ENCODE data around the gene DRICH1. TPM values are rescaled to one million over a fixed set of nuclear protein-coding genes. Genes with fewer than 3 reads are reported as not detected.

The DRICH1 gene
- total RNA-seq, 4 donors from 2014 or later = 0.48 to 7.8 (median 0.82) TPM; not detected in 1

Small RNA genes lying within 50 kb of the gene (small RNA-seq; reads per million reads assigned to genes)
- gene AP000346.3 = 0 reads per million in 4 donors

Other genes starting within 250 kb of the DRICH1 start
- gene IGLL1, start 52.0 kb downstream of the DRICH1 start, total RNA-seq = not detected
- gene RGL4, start 58.7 kb upstream of the DRICH1 start, total RNA-seq = 1 to 10 TPM in 1 of 4 donors, under 1 TPM in 1, not detected in 2; 0.82 to 1.1 TPM
- gene ZNF70, start 118.8 kb upstream of the DRICH1 start, total RNA-seq = 1 to 10 TPM; 2.7 to 7.5 (median 5.9) TPM
- 1 to 10 TPM in 2 of 4 donors, not detected in 2; 2.6 to 5.4 TPM for gene VPREB3, start 122.1 kb upstream of the DRICH1 start, total RNA-seq
- not detected for gene C22orf15, start 130.7 kb upstream of the DRICH1 start, total RNA-seq
- 10 to 100 TPM; 15.3 to 80.1 (median 50.8) TPM for gene CHCHD10, start 135.7 kb upstream of the DRICH1 start, total RNA-seq
- gene MMP11, start 140.5 kb upstream of the DRICH1 start, total RNA-seq = 1 to 10 TPM; 1.2 to 2.2 (median 1.6) TPM
- 10 to 100 TPM; 33.7 to 61.3 (median 54.7) TPM for gene SMARCB1, start 154.6 kb upstream of the DRICH1 start, total RNA-seq
- gene DERL3, start 206.7 kb upstream of the DRICH1 start, total RNA-seq = 10 to 100 TPM in 1 of 4 donors, 1 to 10 TPM in 3; 1.9 to 20.0 (median 3.1) TPM
- 10 to 100 TPM in 3 of 4 donors, 1 to 10 TPM in 1; 6.0 to 27.4 (median 13.2) TPM for gene SLC2A11, start 225.6 kb upstream of the DRICH1 start, total RNA-seq